ENCODE data around the gene TRPV4. TPM values are rescaled to one million over a fixed set of nuclear protein-coding genes. Genes with fewer than 3 reads are reported as not detected.

The TRPV4 gene
- polyA plus RNA-seq, 1 donor from 2014 or later = not detected

GRCh38 chr12:109734219-109735000, 98.8 kb downstream of the TRPV4 start:
- no peak overlapping the region for H2AFZ ChIP-seq (ENCODE audit: low read depth, low read length)
- H3K4me2 ChIP-seq (ENCODE audit: low read length) = peak overlapping the region; percentile 51
- H3K4me3 ChIP-seq (ENCODE audit: low read length) = peak overlapping the region; percentile 51
- H3K9me2 ChIP-seq (ENCODE audit: insufficient read depth, low read length) = no peaks in the 10 kb centered on the region
- H3K27me3 ChIP-seq (ENCODE audit: insufficient read depth, low read depth, low read length) = no peaks in the 10 kb centered on the region
- TF ChIP-seq TAF1 (IDR thresholded peaks at IDR 0.05; ENCODE audit: low read depth) = no peak
- TF ChIP-seq CTCF (IDR thresholded peaks at IDR 0.05; ENCODE audit: poor library complexity, severe bottlenecking) = no peak
- TF ChIP-seq REST (IDR thresholded peaks at IDR 0.05; ENCODE audit: borderline replicate concordance) = no peak
- TF ChIP-seq EZH2 (IDR thresholded peaks at IDR 0.05; ENCODE audit: borderline replicate concordance, insufficient read depth, low read length, poor library complexity, severe bottlenecking) = no peak
- no peak for TF ChIP-seq MXI1 (conservative IDR thresholded peaks at IDR 0.05; ENCODE audit: poor library complexity, severe bottlenecking)
- no peak for TF ChIP-seq EP300 (conservative IDR thresholded peaks at IDR 0.05; ENCODE audit: poor library complexity, severe bottlenecking)
- no peak for TF ChIP-seq SMC3 (conservative IDR thresholded peaks at IDR 0.05; ENCODE audit: poor library complexity)
- no peak for TF ChIP-seq POLR2AphosphoS5 (IDR thresholded peaks at IDR 0.05)
- TF ChIP-seq RAD21 (conservative IDR thresholded peaks at IDR 0.05) = no peak
- H3F3A ChIP-seq (ENCODE audit: insufficient read depth, low read length, poor library complexity, severe bottlenecking) = peaks cover 6% of the 10 kb centered on the region
- peaks cover 54% of the 10 kb centered on the region for H3K79me2 ChIP-seq (replicated peaks; ENCODE audit: insufficient read depth, low read length)
- no peaks in the 10 kb centered on the region for H3K9me3 ChIP-seq (ENCODE audit: low read length)
- peak overlapping the region; percentile 40 for H3K9ac ChIP-seq (ENCODE audit: low read length)
- H4K20me1 ChIP-seq (ENCODE audit: insufficient read depth) = no peaks in the 10 kb centered on the region
- H3K27ac ChIP-seq (ENCODE audit: low read length) = peak overlapping the region; percentile 44
- no peaks in the 10 kb centered on the region for H3K36me3 ChIP-seq (ENCODE audit: insufficient read depth, low read length)

Small RNAs within 50 kb of the gene (small RNA-seq; reads per million reads assigned to genes)
- 0 reads per million in 3 experiments for gene MIR4497
- gene RN7SL441P = 0 reads per million in 3 experiments

Other genes starting within 250 kb of the TRPV4 start
- gene FAM222A, start 119.6 kb downstream of the TRPV4 start, polyA plus RNA-seq = 6.4 and 8.5 TPM in 2 replicates
- 18.7 and 25.0 TPM in 2 replicates for gene GLTP, start 47.1 kb upstream of the TRPV4 start, polyA plus RNA-seq
- 10.0 and 12.8 TPM in 2 replicates for gene TCHP, start 66.9 kb upstream of the TRPV4 start, polyA plus RNA-seq
- gene GIT2, start 163.0 kb upstream of the TRPV4 start, polyA plus RNA-seq = 14.2 and 21.1 TPM in 2 replicates
- 89.2 and 117 TPM in 2 replicates for gene ANKRD13A, start 166.0 kb upstream of the TRPV4 start, polyA plus RNA-seq
- gene C12orf76, start 215.1 kb upstream of the TRPV4 start, polyA plus RNA-seq = 202 and 227 TPM in 2 replicates